ENCODE results near the gene CCDC178.

CCDC178 gene

GRCh38 chr18:32937597-32937996, 502.9 kb downstream of the CCDC178 start:
- DNase-seq (ENCODE audit: low spot score), result no peak

DNA sequence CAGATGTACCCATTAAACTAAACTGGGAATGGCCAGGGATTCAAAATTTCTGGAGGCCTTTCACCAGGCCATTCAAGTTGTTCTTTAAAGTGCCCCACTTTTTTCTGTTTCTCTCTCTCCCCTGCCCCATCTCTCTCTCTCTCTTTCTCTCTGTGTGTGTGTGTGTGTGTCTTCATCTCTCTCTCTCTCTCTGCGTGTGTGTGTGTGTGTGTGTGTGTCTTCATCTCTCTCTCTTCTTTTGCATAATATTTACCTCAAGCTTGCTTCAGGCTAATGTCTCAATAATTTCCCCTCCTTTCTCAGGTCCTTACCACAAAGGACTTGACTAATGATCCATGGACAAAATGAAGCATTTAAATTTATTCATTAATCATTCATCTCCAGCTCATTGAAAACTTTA, 503.5 kb downstream of the CCDC178 start:
- DNase-seq (ENCODE audit: low spot score), result no peak

More at GRCh38 chr18:32937597-32937996, 502.9 kb downstream of the CCDC178 start:
- no peak for TF ChIP-seq CTCF (IDR thresholded peaks at IDR 0.05; ENCODE audit: extremely low read depth, missing control alignments)

GRCh38 chr18:32934201-32934600, 506.3 kb downstream of the CCDC178 start:
- no peak for TF ChIP-seq CTCF (IDR thresholded peaks at IDR 0.05; ENCODE audit: extremely low read depth, missing control alignments)
- no peak for DNase-seq (ENCODE audit: low spot score)

More for the DNA sequence above, 503.5 kb downstream of the CCDC178 start:
- TF ChIP-seq CTCF (IDR thresholded peaks at IDR 0.05; ENCODE audit: extremely low read depth, missing control alignments), result no peak

GRCh38 chr18:32930695-32931301, 509.7 kb downstream of the CCDC178 start:
- peak; percentile 57 for DNase-seq (ENCODE audit: low spot score)
- TF ChIP-seq CTCF (IDR thresholded peaks at IDR 0.05; ENCODE audit: extremely low read depth, missing control alignments), result peak; percentile 40

GRCh38 chr18:32929213-32929612, 511.3 kb downstream of the CCDC178 start:
- DNase-seq (ENCODE audit: low spot score), result no peak
- TF ChIP-seq CTCF (IDR thresholded peaks at IDR 0.05; ENCODE audit: extremely low read depth, missing control alignments), result no peak

DNA sequence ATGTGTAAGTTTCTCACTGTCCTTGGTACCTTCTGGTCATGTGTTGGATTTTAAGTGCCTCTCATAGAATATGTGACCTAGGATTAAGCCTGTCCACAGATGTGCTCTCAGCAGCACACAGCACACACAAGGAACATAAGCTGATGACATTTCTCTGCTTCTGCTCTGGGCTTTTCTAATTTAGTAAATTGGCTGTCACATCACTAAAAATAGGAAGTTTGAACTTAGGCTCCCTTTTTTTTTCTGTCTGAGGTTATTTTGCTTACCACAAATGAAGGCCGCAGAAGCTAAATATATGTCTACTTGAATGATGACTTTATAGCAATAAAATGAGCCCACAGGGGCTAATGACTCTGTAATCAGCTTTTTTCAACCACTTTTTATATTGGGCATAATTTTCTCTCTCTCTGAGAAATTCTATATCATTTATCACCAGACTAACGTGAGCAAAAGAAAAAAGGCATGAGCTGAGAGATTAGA, 517.5 kb downstream of the CCDC178 start:
- no peak for DNase-seq (ENCODE audit: low spot score)
- TF ChIP-seq CTCF (IDR thresholded peaks at IDR 0.05; ENCODE audit: extremely low read depth, missing control alignments), result no peak

DNA sequence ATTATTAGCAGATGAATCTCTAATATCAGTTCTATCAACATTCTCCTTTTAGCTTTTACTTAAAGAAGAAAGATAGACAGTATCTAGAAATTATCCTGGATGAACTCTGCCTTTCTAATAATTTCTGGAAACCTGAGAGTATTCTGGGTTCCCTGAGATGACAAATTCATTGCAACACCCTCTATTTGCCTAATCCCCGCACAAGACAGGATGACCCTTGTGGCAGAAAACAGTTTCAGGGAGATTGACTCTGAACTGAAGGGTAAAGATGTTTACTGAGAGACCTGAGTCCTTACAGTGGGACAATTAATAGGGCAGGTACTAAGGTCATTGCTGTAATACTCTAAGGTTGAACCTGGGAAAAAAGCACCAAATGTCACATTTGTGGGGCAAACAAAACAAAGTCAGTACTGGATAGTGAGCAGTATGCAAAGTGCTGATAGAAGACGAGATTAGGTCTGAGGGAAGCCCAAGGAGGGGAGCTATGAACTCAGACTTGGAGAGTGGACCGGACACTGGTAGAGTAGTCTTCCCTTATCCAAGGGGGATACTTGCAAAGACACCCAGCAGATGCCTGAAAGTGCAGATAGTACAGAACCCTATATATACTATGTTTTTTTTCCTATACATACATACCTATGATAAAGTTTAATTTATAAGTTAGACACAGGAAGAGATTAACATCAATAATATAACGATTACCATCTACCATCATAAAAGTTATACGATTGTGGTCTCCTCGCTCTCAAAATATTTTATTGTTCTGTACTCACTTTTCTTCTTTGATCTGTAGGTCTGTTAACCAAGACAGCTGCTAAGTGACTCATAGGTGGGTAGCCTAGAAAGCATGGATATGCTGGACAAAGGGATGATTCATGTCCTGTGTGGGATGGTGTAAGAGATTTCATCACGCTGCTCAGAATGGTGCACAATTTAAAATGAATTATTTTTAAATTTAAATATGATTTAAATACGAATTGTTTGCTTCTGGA, 519.4 kb downstream of the CCDC178 start:
- DNase-seq (ENCODE audit: low spot score), result no peak
- no peak for TF ChIP-seq CTCF (IDR thresholded peaks at IDR 0.05; ENCODE audit: extremely low read depth, missing control alignments)
